Loucy (cell line): ENCODE data around the gene KDM7A.

ENCODE experiments used
- EZH2phosphoT487 ChIP-seq: fragments of 200-600 bp; IDR thresholded peaks from 2 replicates; pipeline ENCODE4 v1.6.1; 2018; ENCODE audit warnings: antibody characterized with exemption, mild to moderate bottlenecking, moderate library complexity, borderline replicate concordance
- TF ChIP-seq, protein P1 (sequence below): fragments of 200-600 bp; sonication (generic); conservative IDR thresholded peaks from 2 replicates; pipeline ENCODE4 v1.5.1; 2014; ENCODE audit warnings: mild to moderate bottlenecking, antibody characterized with exemption, low read length

DNA sequence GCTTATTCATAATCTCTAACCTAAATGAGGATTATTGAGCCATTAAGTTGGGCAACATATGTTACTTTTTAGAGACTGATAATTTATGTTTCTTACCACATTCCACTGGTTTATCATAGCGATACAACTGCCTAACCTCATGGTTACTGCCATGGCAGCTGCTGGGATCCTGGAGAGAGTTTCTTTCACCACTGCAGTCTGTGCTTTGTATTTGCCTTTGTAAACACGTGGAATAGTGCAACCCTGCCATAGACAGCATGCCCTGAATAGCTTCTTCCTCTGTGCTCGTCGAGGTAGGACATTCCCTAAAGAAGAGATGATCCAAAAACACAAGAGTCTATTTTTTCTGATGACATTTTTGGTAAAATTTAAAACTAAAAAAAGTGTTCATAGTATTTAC lies 80.3 kb downstream of the KDM7A start:
- TF ChIP-seq, protein P1, sequence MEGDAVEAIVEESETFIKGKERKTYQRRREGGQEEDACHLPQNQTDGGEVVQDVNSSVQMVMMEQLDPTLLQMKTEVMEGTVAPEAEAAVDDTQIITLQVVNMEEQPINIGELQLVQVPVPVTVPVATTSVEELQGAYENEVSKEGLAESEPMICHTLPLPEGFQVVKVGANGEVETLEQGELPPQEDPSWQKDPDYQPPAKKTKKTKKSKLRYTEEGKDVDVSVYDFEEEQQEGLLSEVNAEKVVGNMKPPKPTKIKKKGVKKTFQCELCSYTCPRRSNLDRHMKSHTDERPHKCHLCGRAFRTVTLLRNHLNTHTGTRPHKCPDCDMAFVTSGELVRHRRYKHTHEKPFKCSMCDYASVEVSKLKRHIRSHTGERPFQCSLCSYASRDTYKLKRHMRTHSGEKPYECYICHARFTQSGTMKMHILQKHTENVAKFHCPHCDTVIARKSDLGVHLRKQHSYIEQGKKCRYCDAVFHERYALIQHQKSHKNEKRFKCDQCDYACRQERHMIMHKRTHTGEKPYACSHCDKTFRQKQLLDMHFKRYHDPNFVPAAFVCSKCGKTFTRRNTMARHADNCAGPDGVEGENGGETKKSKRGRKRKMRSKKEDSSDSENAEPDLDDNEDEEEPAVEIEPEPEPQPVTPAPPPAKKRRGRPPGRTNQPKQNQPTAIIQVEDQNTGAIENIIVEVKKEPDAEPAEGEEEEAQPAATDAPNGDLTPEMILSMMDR = no peak
- TF ChIP-seq EZH2phosphoT487 = no peak
